HK-2 (cell line): ENCODE measurements around the gene PDE10A.

Experiments used
- DNase-seq: peaks from one replicate; pipeline ENCODE4 v3.0.0-alpha.2; 2018; ENCODE audit not compliant: unreplicated experiment

PDE10A gene

DNA sequence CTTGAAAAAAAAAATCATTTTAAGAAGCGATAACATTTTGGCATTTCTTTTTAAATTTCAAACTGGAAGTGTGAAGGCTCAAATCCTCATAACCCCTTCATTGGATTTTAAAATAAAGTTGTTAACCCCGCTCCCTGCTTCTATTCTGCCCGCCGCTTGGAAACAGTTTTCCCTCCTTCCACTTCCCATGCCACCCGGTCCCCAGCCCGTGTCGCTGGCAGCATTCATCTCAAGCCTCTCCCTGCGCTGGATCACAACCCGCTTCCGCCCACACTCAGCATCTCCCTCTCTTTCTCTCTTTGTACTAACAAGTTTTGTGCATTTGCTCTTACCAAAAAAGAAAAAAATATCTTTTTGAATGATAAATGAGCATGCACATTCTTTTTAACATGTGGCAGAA, 15.4 kb upstream of the PDE10A start:
- no peak for DNase-seq

DNA sequence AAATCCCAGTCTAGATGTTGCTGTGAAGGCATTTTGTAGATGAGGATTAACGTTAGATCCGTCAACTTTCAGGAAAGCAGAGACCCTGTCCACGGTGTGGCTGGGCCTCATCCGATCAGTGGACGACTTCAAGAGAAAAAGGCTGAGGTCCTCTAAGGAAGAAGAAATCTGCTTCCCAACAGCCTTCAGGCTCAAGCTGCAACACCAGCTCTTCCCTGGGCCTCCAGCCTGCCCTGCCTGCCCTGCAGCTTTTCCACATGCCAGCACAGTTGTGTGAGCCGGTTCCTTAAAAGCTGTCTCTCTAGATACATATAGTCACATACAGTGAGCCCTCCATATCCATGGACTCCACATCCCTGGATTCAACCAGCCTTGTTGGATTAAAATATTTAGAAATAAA, 14.1 kb upstream of the PDE10A start:
- no peak for DNase-seq

DNA sequence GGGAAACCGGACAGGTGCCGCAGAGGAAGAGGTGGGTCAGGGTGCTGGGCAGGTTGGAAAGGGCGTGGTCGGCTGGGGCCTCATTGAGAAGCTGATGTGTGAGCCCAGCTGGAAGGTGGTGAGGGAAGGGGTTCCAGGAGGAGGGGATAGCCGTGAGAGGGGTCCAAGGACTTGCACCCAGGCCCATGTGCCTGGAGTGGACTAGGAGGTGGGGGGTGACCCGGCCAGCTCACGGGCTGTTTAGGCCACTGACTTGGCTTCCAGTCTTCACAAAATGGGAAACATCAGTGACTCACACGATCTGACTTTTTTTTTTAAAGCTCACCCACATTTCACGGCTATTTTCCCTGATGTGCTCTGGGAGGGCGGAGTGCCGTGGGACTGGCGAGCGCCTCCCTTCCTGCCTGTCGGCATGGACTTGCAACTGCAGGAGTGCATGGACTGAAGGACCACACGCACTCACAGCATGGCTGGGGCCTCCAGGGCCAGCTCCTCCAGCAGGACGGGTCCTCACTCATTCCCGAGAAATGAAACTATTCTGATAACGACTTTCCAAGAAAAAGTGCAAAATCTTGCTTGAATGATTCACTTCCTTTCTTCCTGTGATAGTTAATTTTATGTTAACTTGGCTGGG, 13.5 kb upstream of the PDE10A start:
- DNase-seq, result peak; percentile 76

DNA sequence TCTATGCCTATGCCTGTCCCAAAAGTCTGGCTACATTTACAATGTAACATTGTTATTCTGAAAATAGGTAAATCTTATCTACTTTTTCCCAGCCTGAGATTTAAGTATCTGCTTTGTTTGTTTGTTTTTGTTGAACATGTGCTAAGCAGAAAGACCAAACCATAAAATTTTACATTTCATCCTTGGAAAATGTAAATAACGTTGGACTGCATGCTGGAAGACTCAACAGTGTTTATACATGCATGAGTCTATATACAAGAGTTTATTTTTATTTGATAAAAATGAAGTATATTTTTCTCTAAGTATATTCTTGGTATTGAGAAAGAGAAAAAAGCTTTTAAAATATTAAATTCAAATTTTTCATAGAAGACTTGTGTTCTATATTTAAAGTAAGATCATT, 12.1 kb upstream of the PDE10A start:
- no peak for DNase-seq

DNA sequence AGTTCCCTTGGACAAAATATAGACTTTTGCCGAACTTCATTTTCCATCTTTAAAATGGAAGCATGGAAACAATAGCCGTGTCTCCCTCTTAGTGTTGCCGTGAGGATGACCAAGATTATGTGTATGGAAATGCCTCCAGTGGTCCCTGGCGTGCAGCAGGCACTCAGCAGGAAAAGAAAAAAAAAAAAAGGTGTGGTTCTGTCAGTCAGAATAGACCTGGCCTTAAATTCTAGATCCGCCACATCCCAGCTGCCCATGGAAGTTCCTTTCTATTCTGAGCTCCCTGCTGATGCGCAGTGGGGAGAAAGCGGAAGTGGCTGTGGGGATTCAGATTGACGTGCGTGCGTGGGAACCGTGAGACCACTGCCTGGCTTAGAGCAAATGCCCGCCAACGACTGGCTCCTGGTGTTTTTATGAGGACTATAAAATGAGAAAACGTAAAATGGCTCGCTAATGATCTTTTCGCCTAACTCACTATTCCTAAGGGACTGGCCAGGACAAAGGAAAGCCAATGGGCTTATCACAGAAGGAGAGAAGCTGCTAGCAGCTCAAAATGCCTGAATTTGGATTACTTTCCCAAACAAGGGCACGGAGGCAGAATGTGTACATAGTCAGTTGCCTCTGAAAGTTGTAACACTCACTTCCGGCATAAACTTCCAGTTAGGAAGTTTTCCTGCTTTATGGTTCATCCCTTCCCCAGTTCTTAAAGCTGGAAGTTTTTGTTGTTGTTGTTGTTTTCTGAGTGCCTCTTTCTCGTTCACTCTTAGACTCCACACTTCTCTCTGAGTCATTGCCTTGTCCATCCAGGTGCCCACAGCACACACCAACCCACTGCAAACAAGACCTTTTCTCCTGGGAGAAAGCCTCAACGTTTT, 11.4 kb upstream of the PDE10A start:
- DNase-seq, result no peak

DNA sequence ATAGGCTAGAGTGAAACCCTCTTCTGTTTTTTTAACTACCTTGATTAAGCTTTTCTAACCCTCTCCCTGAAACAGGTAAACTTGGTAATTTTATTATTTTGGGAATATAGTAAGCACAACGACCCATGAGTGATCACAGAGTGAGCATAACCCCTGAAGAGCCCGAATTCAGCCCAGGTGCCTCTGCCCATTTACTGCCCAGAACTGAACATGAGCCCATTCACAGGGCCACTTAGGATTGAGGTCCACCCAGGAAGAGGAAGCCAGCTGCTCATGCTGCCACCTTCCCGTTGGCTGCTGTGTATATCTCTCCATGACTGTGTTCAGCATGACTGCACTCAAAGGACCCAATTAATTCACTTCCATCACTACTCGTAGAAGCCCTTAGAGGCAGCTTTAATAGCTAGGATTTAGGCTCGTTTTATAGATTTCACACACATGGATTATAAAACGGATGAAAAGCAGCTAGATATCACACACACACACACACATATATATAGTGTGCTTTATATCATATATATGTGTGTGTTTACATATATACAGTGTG, 8.3 kb upstream of the PDE10A start:
- no peak for DNase-seq

DNA sequence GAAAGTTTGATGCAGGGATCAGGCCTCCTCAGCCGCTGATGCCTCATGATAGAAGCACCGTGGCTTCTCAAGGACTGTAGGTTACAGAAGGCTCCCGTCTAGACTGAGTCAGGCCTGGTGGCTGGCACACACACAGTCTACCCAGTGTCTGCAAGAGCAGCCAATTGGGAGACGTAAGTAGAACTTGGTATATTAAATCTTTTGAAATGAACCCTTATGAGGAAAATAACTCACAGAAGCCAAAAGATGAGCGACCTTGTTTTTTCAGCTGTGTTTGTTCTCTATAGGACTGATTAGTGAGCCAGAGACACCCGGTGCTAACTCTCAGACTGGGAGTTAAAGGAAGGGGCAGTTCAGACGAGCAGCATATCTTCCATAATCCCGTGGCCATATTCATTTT, 5.9 kb upstream of the PDE10A start:
- DNase-seq, result no peak

DNA sequence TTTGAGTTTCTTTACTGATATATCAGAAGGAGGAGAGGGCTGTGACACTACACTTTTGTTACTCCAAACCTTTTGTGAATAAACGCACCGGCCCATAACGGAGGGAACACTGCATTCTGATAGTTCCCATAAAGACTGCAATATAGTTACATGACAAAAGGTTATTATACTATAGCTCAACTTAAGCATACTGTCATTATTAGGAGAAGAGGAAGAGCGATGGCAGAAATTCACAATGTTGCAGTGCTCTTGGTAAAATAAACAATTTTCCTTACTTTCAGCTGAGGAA, 2.3 kb upstream of the PDE10A start:
- no peak for DNase-seq

DNA sequence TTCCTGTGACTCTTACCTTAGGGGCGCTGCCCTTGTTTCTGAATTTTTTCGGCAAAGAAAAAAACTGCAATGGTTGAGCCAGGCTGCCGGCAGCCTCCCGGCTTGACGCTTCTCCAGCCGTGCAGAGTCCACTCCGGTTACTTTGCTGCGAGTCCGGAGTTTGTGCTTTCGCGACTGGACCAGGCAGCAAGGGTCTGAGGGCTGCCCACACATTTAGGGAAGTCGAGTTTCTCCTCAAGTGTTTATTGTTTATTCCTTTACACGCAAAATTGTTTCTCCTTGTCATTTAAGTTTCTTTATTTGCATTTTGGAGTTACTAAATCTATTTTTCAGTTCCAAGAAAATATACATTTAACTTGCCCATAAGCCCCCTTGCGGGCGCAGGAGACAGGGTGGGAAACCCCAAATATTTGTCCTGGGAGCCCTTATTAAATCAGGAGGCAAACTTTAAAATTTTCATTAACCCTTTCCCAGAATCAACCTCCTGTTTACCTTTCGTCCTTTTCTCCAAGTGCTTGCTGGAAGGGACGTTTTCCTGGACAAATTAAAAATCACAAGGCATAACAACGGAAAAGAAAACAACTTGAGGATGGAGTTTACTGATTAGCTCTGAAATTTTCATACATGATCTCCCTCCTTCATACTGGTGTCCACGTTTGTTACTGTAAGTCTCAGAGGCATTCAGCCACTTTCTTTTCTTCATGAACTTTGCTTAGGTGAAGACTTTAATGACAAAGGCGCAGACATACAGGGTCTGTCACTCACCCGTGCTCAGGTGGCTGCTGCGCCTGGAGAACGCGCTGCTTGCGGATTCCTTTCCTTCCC, 1.7 kb upstream of the PDE10A start:
- no peak for DNase-seq

DNA sequence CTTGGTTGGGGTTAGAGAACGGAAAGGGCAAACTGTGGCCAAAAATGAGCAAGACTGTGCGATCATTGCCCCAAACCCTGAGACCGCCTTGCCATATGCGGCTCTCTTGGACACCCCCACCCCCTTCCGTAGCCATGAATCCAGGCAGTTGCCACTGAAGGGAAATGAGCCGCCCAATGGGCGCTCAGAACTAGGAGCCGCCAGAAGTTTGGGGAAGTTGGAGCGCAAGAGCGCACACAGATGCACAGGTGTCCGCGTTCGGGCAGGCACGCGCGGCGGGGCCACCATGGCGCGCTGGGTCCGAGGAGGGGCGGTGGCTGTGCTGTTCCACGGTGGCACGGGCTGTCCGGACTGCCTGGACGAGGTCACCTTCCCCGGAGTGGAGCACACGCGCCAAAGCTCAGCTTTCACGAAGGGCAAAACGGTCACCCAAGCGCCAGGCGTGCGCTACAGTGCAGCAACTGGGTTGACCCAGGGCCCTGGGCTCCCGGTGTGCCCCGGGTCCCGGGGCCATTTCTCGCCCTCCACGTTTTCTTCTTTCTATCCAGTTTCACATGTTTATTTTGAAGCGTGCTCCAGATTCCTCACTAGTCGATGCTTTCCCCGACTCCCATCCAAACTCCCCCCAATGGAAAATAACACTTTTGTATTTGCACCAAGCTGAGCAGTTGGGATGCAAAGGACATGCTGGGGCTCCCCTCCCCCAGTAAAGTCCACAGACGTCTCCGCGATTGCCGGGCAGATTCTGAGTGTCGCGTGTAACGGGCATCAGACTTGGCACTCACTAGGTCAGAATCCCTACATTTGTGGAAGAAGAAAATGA, 906 bp upstream of the PDE10A start:
- peak; percentile 59 for DNase-seq

DNA sequence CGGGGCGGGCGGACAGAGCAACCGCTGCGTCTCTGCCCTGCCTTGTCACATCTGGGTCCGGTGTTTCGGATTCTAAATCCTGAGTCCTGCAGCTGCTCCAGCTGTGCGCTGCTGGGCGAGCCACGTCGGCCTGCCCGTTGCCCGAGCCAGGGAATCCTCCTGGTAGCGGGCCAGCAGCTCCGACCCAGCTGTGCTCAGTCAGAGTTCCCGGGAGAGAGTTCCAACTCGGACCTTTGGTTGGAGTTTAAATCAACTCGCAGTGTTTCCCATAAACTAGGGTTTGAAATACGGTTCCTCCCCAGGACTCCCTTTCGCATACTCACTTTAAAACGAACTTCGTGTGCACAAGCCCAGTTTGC, 315 bp upstream of the PDE10A start:
- peak; percentile 58 for DNase-seq

DNA sequence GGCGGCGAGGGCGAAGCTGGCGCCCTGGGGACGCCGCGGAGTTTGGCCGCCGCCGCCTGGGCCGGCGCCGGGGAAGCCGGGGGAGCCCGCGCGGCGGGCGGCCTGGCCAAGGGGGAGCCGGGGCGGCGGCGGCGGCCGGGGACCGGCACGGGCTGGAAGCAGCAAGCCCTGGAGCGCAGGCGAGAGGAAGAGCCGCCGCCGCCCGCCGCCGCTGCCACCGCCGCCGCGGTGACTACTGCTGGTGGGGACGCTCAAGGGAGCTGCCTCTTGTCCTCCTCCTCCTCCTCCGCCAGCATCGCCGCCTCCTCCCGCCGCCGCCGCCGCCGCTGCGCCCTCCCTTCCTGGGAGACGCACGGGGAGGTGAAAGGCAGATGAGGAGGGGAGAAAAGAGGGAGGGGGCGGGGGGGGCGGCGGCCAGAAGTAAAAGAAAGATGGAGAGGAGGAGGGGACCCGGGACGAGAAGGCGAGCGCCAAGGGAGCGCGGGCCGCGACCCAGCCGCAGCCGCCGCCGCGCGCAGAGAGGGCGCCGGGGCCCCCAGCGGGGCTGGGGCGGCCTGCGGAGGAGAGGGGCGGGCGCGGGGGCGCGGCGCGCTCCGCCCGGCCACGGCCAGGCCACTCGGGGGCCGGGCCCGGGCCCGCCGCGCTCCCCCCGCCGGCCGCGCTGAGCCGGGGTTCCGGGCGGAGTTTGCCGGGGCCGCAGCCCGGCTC, 846 bp downstream of the PDE10A start:
- peak; percentile 80 for DNase-seq

DNA sequence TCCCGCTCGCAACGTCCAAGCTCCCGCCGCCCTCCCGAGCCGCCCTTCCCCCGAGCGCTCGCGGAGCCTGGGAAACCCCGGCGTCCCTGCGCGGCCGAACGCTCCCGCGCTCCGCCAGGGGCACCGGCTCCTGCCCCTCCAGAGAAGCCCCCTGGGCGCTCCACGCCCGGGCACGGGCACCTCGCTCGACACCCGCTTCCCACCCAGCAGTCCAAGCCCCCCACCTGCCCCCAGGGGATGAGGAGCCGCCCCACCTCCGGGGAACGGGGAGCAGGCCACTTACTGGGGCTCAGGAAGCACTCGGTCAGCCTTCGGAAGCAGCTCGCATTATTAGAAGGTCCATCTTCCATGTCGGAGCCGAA, 1.4 kb downstream of the PDE10A start:
- DNase-seq, result no peak

DNA sequence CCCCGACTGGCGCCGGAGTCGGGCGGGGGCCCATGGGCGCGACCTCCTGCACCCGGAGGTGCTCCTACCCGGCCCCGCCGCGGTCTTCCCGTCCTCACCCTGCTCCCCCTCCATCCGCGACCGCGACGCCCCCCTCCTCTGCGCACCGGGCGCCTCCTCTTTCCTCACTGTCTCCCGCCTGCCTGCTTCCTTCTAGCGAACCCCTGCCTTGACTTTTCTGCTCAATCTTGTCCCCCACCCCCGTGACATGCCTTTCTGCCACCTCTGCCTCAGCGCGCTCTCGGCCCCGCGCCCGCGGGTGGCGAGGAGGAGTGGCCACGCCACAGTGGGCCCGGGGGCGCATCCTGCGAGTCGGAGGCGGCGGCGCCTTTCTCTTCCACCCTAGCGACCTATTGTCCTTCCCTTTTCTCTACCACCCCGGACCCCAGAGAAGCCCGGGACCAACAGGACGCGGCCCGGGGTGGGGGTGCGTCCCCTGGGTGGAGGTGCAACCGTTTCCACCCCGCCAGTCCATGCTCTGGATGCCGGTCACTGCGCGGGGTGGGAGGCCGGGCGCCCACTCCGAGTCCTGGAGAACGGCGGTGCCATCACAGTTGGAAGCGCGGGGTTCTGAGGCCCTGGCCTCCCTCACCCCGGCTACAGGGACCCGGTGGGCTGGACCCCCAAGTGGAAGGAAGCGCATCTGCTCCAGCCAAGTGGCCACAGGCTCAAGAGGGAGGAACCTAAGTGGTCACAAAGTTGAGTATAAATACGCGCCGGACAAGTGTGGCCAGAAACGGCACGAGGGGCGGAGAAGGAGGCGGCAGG, 2.0 kb downstream of the PDE10A start:
- peak; percentile 53 for DNase-seq

DNA sequence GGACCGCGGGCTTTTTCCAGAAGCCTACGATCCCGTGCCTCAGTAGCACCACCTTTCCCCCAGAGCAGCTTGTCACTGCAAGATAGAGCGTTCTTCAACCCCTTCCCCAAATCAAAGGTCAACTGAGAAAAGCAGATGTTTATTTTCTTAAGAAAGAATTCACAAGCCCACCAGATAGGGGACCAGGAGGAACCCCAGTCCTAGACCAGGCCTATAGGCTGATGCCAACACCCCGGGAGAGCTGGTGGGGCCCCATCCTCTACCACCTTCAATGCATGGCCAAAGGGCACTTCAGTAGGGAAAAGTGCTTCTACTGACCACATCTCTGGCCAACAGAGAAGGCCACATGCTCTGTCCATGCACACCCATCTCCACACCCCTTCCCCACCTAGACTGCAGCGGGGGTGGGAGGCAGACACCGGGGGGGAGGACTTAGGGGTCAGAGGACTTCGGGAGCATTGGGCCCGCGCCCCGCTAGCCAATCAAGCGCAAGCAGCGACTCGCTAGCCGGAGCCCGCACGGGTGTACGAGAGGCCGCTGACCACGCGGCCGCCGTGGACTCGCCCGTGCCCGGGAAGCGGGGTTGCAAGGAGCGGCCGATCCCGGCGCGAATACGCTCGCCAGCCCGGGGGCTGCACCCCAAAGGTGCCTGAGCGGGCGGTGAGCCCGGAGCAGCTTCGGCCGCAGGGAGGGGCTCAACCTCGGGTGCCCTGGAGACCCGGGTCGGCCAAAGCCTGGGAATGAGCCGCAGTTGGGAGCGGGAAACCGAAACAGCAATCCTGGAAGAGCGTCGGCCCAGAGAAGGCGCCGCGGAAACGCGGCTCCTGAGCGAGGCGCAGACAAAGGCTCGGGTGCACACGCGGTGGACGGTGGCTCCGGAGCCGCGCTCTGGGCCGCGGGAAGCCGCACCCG, 2.8 kb downstream of the PDE10A start:
- DNase-seq, result peak; percentile 49

DNA sequence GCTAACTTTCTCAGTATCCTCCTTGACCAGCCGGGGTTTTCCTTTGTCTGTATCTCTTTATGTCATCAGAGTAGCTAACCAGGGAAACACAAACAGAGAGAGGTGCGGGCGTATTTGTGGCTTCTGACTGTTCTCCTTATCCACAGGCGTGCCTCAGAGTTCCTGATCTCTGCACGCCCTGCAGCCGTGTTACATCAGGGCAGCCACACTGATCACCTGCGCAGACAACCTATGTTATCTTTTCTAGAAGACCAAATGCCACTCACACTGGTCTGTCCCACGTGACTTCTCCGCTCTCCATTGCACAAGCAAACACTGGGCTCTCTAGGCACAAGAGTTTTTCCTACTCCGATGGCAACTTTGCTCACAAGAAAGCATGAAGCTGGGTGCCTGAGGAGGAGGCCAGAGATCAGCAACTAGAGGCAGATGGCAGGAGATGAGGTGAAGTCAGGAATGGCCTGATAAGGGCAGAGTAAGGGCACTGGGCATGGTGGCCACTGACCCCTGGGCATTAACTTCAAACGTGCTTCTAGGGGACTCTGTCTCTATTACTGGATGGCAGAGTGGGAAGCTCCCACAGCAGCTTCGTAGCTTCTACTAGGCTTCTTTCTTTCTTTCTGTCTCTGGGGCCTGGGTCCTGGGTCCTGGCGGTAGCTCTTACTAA, 4.5 kb downstream of the PDE10A start:
- DNase-seq, result no peak

DNA sequence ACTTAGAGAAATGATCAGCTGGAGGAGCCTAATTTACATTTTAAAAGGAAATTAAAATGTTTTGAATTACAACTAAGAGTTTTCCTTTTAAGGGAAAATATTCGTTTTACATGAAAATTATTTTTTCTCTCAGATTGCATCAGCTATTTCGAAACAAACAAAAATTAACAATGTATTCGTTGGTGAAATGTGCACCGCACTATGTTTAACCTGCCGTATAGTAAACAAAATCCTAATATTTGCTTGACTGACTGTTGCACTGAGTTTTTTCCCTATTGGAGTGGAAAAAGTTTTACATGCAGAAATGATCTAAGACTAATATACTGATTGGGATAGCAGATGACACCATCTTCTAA, 5.7 kb downstream of the PDE10A start:
- no peak for DNase-seq

DNA sequence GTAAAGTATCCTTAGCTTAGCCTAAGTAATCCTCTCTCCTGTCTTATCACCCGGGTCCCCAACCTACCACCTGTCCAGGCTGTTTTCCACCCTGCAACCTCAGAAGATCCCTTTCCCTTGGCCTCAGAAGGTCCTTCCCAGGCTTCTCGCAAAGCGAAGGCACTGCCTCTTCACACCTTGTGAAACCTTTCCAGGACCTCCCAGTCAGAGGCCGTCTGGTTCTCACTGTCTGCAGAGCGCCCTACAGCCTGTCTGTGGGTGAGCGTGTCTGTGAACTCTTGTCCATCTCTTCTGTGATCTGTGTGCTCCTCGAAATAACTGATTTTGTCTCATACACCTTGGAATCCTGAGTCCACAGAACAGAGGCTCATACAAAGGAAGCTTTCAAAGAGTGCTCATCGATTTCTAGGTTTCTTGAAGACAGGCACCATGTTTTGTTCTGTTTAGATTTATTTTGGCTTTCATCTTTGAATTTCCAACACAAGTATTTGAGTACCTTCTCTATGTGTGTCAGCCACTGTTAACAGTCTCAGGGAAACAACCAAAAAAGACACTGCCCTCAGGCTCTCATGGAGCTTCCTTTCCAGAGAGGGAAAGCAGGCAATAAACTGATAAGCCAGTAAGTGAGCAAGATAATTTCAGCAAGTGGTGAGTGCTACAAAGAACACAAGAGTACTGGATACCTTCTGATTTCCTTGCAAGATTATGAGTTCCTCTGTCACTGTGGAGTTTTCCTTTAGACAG, 6.3 kb downstream of the PDE10A start:
- no peak for DNase-seq
